Muscle of leg (tissue), 11 donors: Measurements from ENCODE around the gene AGTR1. TPM values are rescaled to one million over a fixed set of nuclear protein-coding genes. Genes with fewer than 3 reads are reported as not detected.

Experiments used
- DNase-seq: peaks from one replicate; pipeline ENCODE4 v3.0.0; 2013
- H3K27ac ChIP-seq: one replicate; pipeline ENCODE4 v1.5.1; 2013; ENCODE audit warnings: mild to moderate bottlenecking, low read length, control low read depth
- H3K27me3 ChIP-seq: one replicate; pipeline ENCODE4 v1.6.1; 2013; ENCODE audit warnings: low read length; ENCODE audit not compliant: control insufficient read depth, insufficient read depth
- H3K36me3 ChIP-seq: one replicate; pipeline ENCODE4 v1.6.1; 2013; ENCODE audit warnings: low read length; ENCODE audit not compliant: control insufficient read depth, insufficient read depth
- H3K4me1 ChIP-seq: one replicate; pipeline ENCODE4 v1.6.1; 2013; ENCODE audit warnings: low read length; ENCODE audit not compliant: control insufficient read depth, insufficient read depth
- H3K4me3 ChIP-seq: one replicate; pipeline ENCODE4 v1.5.1; 2013; ENCODE audit warnings: low read length, control low read depth
- H3K9me3 ChIP-seq: replicated peaks from 2 replicates; pipeline ENCODE4 v1.6.1; 2013; ENCODE audit warnings: low read depth, low read length; ENCODE audit not compliant: control insufficient read depth
- WGBS: methylation state at CpG from one replicate; pipeline ENCODE4 v1.1.5; 2013; ENCODE audit warnings: missing lambda C conversion rate; ENCODE audit not compliant: insufficient coverage; 5-methylcytosine and 5-hydroxymethylcytosine counted together
- polyA plus RNA-seq, 8 donors: library from polyadenylated mRNA; unstranded; fragments of 120-200 nt; gene quantifications; one replicate each; pipeline versions ENCODE4 v1.2.1 to v1.2.3, GENCODE V29; 2013; ENCODE audit warnings: inconsistent platforms in 1 of 8, low replicate concordance in 1 of 8; ENCODE audit not compliant: insufficient read length in 8 of 8, insufficient read depth in 1 of 8
- total RNA-seq: library from RNA; stranded (reverse); fragments of 120-200 nt; gene quantifications from one replicate; pipeline ENCODE4 v1.2.4, GENCODE V29; 2013

The AGTR1 gene
- total and polyA plus RNA-seq, 9 donors = 20.2 to 30.7 (median 22.8) TPM

- Histone ChIP-seq H3K27me3 (no peaks in the 10 kb centered on the region), H3K9me3 (no peaks in the 10 kb centered on the region), H3K4me3 (no peak overlapping the region), H3K36me3 (no peaks in the 10 kb centered on the region), H3K27ac (no peak overlapping the region), H3K4me1 (no peaks in the 10 kb centered on the region)
- no CpG with 5 or more reads among the region's 1 CpG for WGBS
- no peak for DNase-seq
These were observed 19.0 kb downstream of the AGTR1 start for GRCh38 chr3:148716657-148717056.

GRCh38 chr3:148717885-148718561 lies 20.3 kb downstream of the AGTR1 start:
- Histone ChIP-seq H3K4me3 (no peak overlapping the region), H3K9me3 (no peaks in the 10 kb centered on the region), H3K27me3 (no peaks in the 10 kb centered on the region), H3K27ac (no peak overlapping the region), H3K36me3 (no peaks in the 10 kb centered on the region), H3K4me1 (no peaks in the 10 kb centered on the region)
- no peak for DNase-seq
- WGBS = 83% methylated on average over 1 of the region's 3 CpGs

GRCh38 chr3:148718982-148719862 lies 21.5 kb downstream of the AGTR1 start:
- peak; percentile 48 for DNase-seq
- Histone ChIP-seq H3K27ac (no peak overlapping the region), H3K9me3 (no peaks in the 10 kb centered on the region), H3K36me3 (no peaks in the 10 kb centered on the region), H3K4me3 (no peak overlapping the region), H3K27me3 (no peaks in the 10 kb centered on the region), H3K4me1 (no peaks in the 10 kb centered on the region)
- no CpG with 5 or more reads among the region's 7 CpGs for WGBS

- Histone ChIP-seq H3K4me3 (no peak overlapping the region), H3K4me1 (no peaks in the 10 kb centered on the region), H3K27me3 (no peaks in the 10 kb centered on the region), H3K27ac (no peak overlapping the region), H3K9me3 (no peaks in the 10 kb centered on the region), H3K36me3 (no peaks in the 10 kb centered on the region)
- no peak for DNase-seq
- 100% methylated on average over 1 of the region's 2 CpGs for WGBS
These were observed 23.2 kb downstream of the AGTR1 start for GRCh38 chr3:148720873-148721272.

GRCh38 chr3:148723631-148724030 lies 25.9 kb downstream of the AGTR1 start:
- H3K36me3 ChIP-seq = no peaks in the 10 kb centered on the region
- no peak overlapping the region for H3K4me3 ChIP-seq
- H3K9me3 ChIP-seq = no peaks in the 10 kb centered on the region
- no peak for DNase-seq
- no peak overlapping the region for H3K27ac ChIP-seq
- H3K4me1 ChIP-seq = no peaks in the 10 kb centered on the region
- WGBS = 80% methylated on average over 1 of the region's 4 CpGs
- no peaks in the 10 kb centered on the region for H3K27me3 ChIP-seq

GRCh38 chr3:148727231-148727630 lies 29.5 kb downstream of the AGTR1 start:
- WGBS = 54% methylated on average over 4 of the region's 5 CpGs
- peak; percentile 26 for DNase-seq

GRCh38 chr3:148728753-148729152 lies 31.1 kb downstream of the AGTR1 start:
- WGBS = 61% methylated on average over 1 of the region's 2 CpGs
- H3K9me3 ChIP-seq = no peaks in the 10 kb centered on the region
- H3K4me3 ChIP-seq = no peak overlapping the region
- H3K36me3 ChIP-seq = no peaks in the 10 kb centered on the region
- no peak for DNase-seq
- H3K4me1 ChIP-seq = no peaks in the 10 kb centered on the region
- no peak overlapping the region for H3K27ac ChIP-seq
- H3K27me3 ChIP-seq = no peaks in the 10 kb centered on the region

More at GRCh38 chr3:148727231-148727630, 29.5 kb downstream of the AGTR1 start:
- H3K27ac ChIP-seq = no peak overlapping the region
- no peaks in the 10 kb centered on the region for H3K36me3 ChIP-seq
- H3K4me3 ChIP-seq = no peak overlapping the region
- no peaks in the 10 kb centered on the region for H3K9me3 ChIP-seq
- H3K4me1 ChIP-seq = no peaks in the 10 kb centered on the region
- no peaks in the 10 kb centered on the region for H3K27me3 ChIP-seq

- H3K9me3 ChIP-seq = no peaks in the 10 kb centered on the region
- no peaks in the 10 kb centered on the region for H3K36me3 ChIP-seq
- DNase-seq = no peak
- WGBS = 34% methylated on average over 2 of the region's 5 CpGs
- H3K27ac ChIP-seq = no peak overlapping the region
- H3K4me3 ChIP-seq = no peak overlapping the region
- no peaks in the 10 kb centered on the region for H3K27me3 ChIP-seq
- H3K4me1 ChIP-seq = no peaks in the 10 kb centered on the region
These were observed 31.9 kb downstream of the AGTR1 start for GRCh38 chr3:148729476-148730055.

- H3K27me3 ChIP-seq = no peaks in the 10 kb centered on the region
- H3K4me1 ChIP-seq = no peaks in the 10 kb centered on the region
- WGBS = 64% methylated on average over 1 of the region's 3 CpGs
- H3K9me3 ChIP-seq = no peaks in the 10 kb centered on the region
- H3K4me3 ChIP-seq = no peak overlapping the region
- H3K27ac ChIP-seq = no peak overlapping the region
- DNase-seq = no peak
- no peaks in the 10 kb centered on the region for H3K36me3 ChIP-seq
These were observed 33.0 kb downstream of the AGTR1 start for GRCh38 chr3:148730676-148731075.

GRCh38 chr3:148735597-148735996 lies 37.9 kb downstream of the AGTR1 start:
- Histone ChIP-seq H3K4me1 (no peaks in the 10 kb centered on the region), H3K27me3 (no peaks in the 10 kb centered on the region), H3K9me3 (no peaks in the 10 kb centered on the region), H3K27ac (no peak overlapping the region), H3K36me3 (no peaks in the 10 kb centered on the region), H3K4me3 (no peak overlapping the region)
- no peak for DNase-seq
- WGBS = no CpG with 5 or more reads among the region's 2 CpGs
